Measurements from ENCODE around the gene CCL15. TPM values are rescaled to one million over a fixed set of nuclear protein-coding genes. Genes with fewer than 3 reads are reported as not detected.

CCL15 gene
- total and polyA plus RNA-seq, 2 of the 13 experiments (the other 11 are each of a cell fraction or from before 2014, with no cell fraction given), result 29.2 to 45.9 TPM

DNA sequence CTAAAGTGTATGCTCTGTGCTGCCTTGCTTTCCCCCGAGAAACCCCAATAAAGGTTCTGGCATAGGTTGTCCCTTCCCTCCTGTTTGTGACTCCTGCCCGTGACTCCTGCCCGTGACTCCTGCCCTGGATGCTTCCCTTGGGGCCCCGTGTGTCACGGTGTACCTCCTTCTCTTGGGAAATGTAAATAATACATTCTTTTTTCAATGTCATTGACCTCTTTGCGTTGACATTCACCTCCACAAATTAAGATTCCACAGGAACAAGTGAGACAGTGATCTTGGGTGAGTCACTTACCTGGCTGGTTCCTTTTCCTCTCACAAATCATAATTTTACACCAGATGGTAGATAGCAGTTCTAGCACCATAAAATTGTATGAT is 632 bp downstream of the CCL15 start (continued):
- TF ChIP-seq ZBTB46 (CRISPR knock-in tag; IDR thresholded peaks at IDR 0.05; ENCODE audit: borderline replicate concordance) (no peak), FOSL1 (CRISPR knock-in tag; IDR thresholded peaks at IDR 0.05; ENCODE audit: borderline replicate concordance) (no peak; the same call in 1 of the 2 replicates), ZKSCAN8 (CRISPR knock-in tag; IDR thresholded peaks at IDR 0.05; ENCODE audit: borderline replicate concordance) (no peak), ZNF547 (CRISPR knock-in tag; IDR thresholded peaks at IDR 0.05) (no peak), MYNN (CRISPR knock-in tag; IDR thresholded peaks at IDR 0.05; ENCODE audit: low read depth) (no peak), ZNF160 (CRISPR knock-in tag; IDR thresholded peaks at IDR 0.05) (no peak), ZNF432 (CRISPR knock-in tag; IDR thresholded peaks at IDR 0.05; ENCODE audit: borderline replicate concordance) (no peak), ZNF367 (CRISPR knock-in tag; IDR thresholded peaks at IDR 0.05; ENCODE audit: borderline replicate concordance) (no peak), GTF3A (CRISPR knock-in tag; conservative IDR thresholded peaks at IDR 0.05) (no peak), ZNF878 (CRISPR knock-in tag; IDR thresholded peaks at IDR 0.05) (0 out of 2 replicates have a peak, but pooled peaks have one; percentile 31), ATM (IDR thresholded peaks at IDR 0.05; ENCODE audit: borderline replicate concordance) (no peak), ZNF766 (CRISPR knock-in tag; IDR thresholded peaks at IDR 0.05; ENCODE audit: borderline replicate concordance) (no peak), ZNF34 (CRISPR knock-in tag; IDR thresholded peaks at IDR 0.05; ENCODE audit: borderline replicate concordance) (no peak), ZSCAN30 (CRISPR knock-in tag; IDR thresholded peaks at IDR 0.05) (no peak), SMAD9 (CRISPR knock-in tag; IDR thresholded peaks at IDR 0.05) (no peak), ZEB1 (IDR thresholded peaks at IDR 0.05; ENCODE audit: insufficient replicate concordance, low read depth) (peak; percentile 45), ATF5 (CRISPR knock-in tag; IDR thresholded peaks at IDR 0.05; ENCODE audit: low read depth) (no peak), NFYC (CRISPR knock-in tag; IDR thresholded peaks at IDR 0.05) (no peak), GLMP (CRISPR knock-in tag; IDR thresholded peaks at IDR 0.05; ENCODE audit: borderline replicate concordance) (no peak)
- TF ChIP-seq, protein P1, sequence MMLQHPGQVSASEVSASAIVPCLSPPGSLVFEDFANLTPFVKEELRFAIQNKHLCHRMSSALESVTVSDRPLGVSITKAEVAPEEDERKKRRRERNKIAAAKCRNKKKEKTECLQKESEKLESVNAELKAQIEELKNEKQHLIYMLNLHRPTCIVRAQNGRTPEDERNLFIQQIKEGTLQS (CRISPR knock-in tag; IDR thresholded peaks at IDR 0.05), result no peak; the same call in 1 of the 2 replicates
- TF ChIP-seq, protein P2, sequence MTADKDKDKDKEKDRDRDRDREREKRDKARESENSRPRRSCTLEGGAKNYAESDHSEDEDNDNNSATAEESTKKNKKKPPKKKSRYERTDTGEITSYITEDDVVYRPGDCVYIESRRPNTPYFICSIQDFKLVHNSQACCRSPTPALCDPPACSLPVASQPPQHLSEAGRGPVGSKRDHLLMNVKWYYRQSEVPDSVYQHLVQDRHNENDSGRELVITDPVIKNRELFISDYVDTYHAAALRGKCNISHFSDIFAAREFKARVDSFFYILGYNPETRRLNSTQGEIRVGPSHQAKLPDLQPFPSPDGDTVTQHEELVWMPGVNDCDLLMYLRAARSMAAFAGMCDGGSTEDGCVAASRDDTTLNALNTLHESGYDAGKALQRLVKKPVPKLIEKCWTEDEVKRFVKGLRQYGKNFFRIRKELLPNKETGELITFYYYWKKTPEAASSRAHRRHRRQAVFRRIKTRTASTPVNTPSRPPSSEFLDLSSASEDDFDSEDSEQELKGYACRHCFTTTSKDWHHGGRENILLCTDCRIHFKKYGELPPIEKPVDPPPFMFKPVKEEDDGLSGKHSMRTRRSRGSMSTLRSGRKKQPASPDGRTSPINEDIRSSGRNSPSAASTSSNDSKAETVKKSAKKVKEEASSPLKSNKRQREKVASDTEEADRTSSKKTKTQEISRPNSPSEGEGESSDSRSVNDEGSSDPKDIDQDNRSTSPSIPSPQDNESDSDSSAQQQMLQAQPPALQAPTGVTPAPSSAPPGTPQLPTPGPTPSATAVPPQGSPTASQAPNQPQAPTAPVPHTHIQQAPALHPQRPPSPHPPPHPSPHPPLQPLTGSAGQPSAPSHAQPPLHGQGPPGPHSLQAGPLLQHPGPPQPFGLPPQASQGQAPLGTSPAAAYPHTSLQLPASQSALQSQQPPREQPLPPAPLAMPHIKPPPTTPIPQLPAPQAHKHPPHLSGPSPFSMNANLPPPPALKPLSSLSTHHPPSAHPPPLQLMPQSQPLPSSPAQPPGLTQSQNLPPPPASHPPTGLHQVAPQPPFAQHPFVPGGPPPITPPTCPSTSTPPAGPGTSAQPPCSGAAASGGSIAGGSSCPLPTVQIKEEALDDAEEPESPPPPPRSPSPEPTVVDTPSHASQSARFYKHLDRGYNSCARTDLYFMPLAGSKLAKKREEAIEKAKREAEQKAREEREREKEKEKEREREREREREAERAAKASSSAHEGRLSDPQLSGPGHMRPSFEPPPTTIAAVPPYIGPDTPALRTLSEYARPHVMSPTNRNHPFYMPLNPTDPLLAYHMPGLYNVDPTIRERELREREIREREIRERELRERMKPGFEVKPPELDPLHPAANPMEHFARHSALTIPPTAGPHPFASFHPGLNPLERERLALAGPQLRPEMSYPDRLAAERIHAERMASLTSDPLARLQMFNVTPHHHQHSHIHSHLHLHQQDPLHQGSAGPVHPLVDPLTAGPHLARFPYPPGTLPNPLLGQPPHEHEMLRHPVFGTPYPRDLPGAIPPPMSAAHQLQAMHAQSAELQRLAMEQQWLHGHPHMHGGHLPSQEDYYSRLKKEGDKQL (CRISPR knock-in tag; IDR thresholded peaks at IDR 0.05; ENCODE audit: low read depth), result no peak
